Stimulated activated CD8-positive, alpha-beta memory T cell treated with anti-CD3 and anti-CD28 coated beads, Interleukin-2, amount 100 ng/mL, for 48 hours (primary cell): Measurements from ENCODE around the gene IDUA.
"Not testable (repeated sequence)": the region's sequence is repeated elsewhere in the genome, so short reads cannot be mapped to it uniquely, and the experiment has no call there.

Experiments
- DNase-seq, 2 donors: peaks; one replicate each; pipeline ENCODE4 v3.0.0-alpha.2; 2020; ENCODE audit warnings: low read depth in 2 of 2

Gene IDUA

GRCh38 chr4:967113-968104 is 19.4 kb upstream of the IDUA start:
- DNase-seq: no peak

- DNase-seq: no peak
Observed at GRCh38 chr4:968221-968620, 18.6 kb upstream of the IDUA start.

GRCh38 chr4:968621-969394 is 18.0 kb upstream of the IDUA start:
- no peak for DNase-seq

GRCh38 chr4:970046-970745 is 16.6 kb upstream of the IDUA start:
- DNase-seq: peak in 1 of 2 donors; percentile 15

GRCh38 chr4:970854-971520 is 15.9 kb upstream of the IDUA start:
- no peak for DNase-seq

GRCh38 chr4:971666-972500 is 15.0 kb upstream of the IDUA start:
- no peak for DNase-seq

- peak; percentile 33 to 39 for DNase-seq
Observed at GRCh38 chr4:972651-973424, 14.0 kb upstream of the IDUA start.

GRCh38 chr4:973431-974397 is 13.1 kb upstream of the IDUA start, which contains the start of gene DGKQ:
DGKQ (minus strand) TSS chr4:973569; CDS start chr4:973482, 87 bp downstream.
- DNase-seq: peak; percentile 77 to 82

GRCh38 chr4:974668-975067 is 12.2 kb upstream of the IDUA start:
- no peak for DNase-seq

- DNase-seq: not testable (repeated sequence)
Observed at GRCh38 chr4:976016-976415, 10.8 kb upstream of the IDUA start.

GRCh38 chr4:978957-979701 is 7.7 kb upstream of the IDUA start:
- DNase-seq: no peak

- no peak for DNase-seq
Observed at GRCh38 chr4:982291-982690, 4.6 kb upstream of the IDUA start.

GRCh38 chr4:982814-983213 is 4.0 kb upstream of the IDUA start:
- no peak for DNase-seq

- no peak for DNase-seq
Observed at GRCh38 chr4:984336-985054, 2.3 kb upstream of the IDUA start.

GRCh38 chr4:985123-985830 is 1.6 kb upstream of the IDUA start:
- DNase-seq: peak; percentile 64 to 69

GRCh38 chr4:986428-986878 is 391 bp upstream of the IDUA start:
- DNase-seq: no peak
